ENCODE results near the gene NMUR1.
A peak's percentile ranks its signal among the peaks of the same experiment; 100 is the strongest.

The NMUR1 gene

DNA sequence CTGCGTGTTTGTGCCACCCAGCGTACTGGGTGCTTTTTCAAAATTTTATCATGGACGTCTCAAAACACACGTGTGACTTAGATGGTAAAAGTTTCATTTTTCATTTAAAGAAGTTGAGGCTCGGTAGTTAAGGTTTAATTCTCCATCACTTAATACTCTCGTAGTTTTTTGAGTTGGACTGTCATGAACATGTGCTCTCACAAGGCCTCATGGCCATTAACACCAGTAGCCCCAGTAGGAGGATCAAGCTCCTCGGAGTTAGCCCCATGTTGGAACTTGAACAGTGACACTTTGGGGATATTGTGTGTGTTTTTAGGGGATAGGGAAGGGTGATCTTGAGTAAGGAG, 15.3 kb downstream of the NMUR1 start:
- Histone ChIP-seq H3K4me1 (ENCODE audit: control insufficient read depth, insufficient read depth, low read length) (no peaks in the 10 kb centered on the region; the same call in 1 of the 2 replicates), H3K9me3 (ENCODE audit: control insufficient read depth, insufficient read depth, low read depth, low read length) (no peaks in the 10 kb centered on the region), H3K27ac (ENCODE audit: extremely low read depth, low read depth, low read length) (no peak overlapping the region; the same call in 1 of the 2 replicates), H3K4me3 (ENCODE audit: low read depth, low read length) (peak overlapping the region; percentile 51), H3K36me3 (ENCODE audit: control insufficient read depth in 2 of 2, insufficient read depth in 1 of 2, low read length in 2 of 2) (no peaks in the 10 kb centered on the region)
- ChIA-PET CTCF (interaction anchor here (0.6 to 1.1 kb wide), 5 partner anchors 13 to 86 kb away, joined by 3 to 4 read pairs (median 3); no protein-coding TSS in a partner anchor), POLR2A (interaction anchor here (2.0 kb wide), 1 partner anchor 51 kb away, joined by 27 read pairs; the partner anchor contains the start of gene NCL)
- no peak for TF ChIP-seq ZBTB20 (tag by site-specific recombination; IDR thresholded peaks at IDR 0.05)
- no peak for TF ChIP-seq ZNF426 (tag by site-specific recombination; IDR thresholded peaks at IDR 0.05)

- CTCF ChIA-PET, result interaction anchor here (0.7 to 1.1 kb wide), 5 partner anchors 14 to 161 kb away, joined by 3 to 4 read pairs (median 3); no protein-coding TSS in a partner anchor
- Histone ChIP-seq H3K9me3 (ENCODE audit: control insufficient read depth, insufficient read depth, low read depth, low read length) (no peaks in the 10 kb centered on the region), H3K27ac (ENCODE audit: extremely low read depth, low read depth, low read length) (peak overlapping the region; percentile 47; the same call in 1 of the 2 replicates), H3K4me1 (ENCODE audit: control insufficient read depth, insufficient read depth, low read length) (no peaks in the 10 kb centered on the region; the same call in 1 of the 2 replicates), H3K36me3 (ENCODE audit: control insufficient read depth in 2 of 2, insufficient read depth in 1 of 2, low read length in 2 of 2) (no peaks in the 10 kb centered on the region), H3K4me3 (ENCODE audit: low read depth, low read length) (peak overlapping the region; percentile 51)
- POLR2A ChIA-PET, result interaction anchor here (0.6 to 2.0 kb wide), 2 partner anchors 50 to 57 kb away, joined by 3 to 27 read pairs; partner anchors contain the start of gene NCL
- TF ChIP-seq ZNF660 (tag by site-specific recombination; IDR thresholded peaks at IDR 0.05), result peak; percentile 23; the same call in 1 of the 2 replicates
- TF ChIP-seq ZNF843 (tag by site-specific recombination; IDR thresholded peaks at IDR 0.05), result 0 out of 2 replicates have a peak, but pooled peaks have one; percentile 20
- TF ChIP-seq ZBTB48 (tag by site-specific recombination; IDR thresholded peaks at IDR 0.05), result peak; percentile 50; the same call in 1 of the 2 replicates
- peak; percentile 67; the same call in 1 of the 2 replicates for TF ChIP-seq ZNF335 (tag by site-specific recombination; conservative IDR thresholded peaks at IDR 0.05)
- peak; percentile 45; the same call in 1 of the 2 replicates for TF ChIP-seq ZIC2 (tag by site-specific recombination; IDR thresholded peaks at IDR 0.05)
- TF ChIP-seq, protein P1, sequence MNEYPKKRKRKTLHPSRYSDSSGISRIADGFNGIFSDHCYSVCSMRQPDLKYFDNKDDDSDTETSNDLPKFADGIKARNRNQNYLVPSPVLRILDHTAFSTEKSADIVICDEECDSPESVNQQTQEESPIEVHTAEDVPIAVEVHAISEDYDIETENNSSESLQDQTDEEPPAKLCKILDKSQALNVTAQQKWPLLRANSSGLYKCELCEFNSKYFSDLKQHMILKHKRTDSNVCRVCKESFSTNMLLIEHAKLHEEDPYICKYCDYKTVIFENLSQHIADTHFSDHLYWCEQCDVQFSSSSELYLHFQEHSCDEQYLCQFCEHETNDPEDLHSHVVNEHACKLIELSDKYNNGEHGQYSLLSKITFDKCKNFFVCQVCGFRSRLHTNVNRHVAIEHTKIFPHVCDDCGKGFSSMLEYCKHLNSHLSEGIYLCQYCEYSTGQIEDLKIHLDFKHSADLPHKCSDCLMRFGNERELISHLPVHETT (tag by site-specific recombination; IDR thresholded peaks at IDR 0.05), result no peak
- TF ChIP-seq ZNF629 (tag by site-specific recombination; IDR thresholded peaks at IDR 0.05), result peak; percentile 62
- no peak for TF ChIP-seq ZFP41 (tag by site-specific recombination; IDR thresholded peaks at IDR 0.05; ENCODE audit: borderline replicate concordance)
- TF ChIP-seq ZNF394 (tag by site-specific recombination; IDR thresholded peaks at IDR 0.05; ENCODE audit: borderline replicate concordance), result 0 out of 2 replicates have a peak, but pooled peaks have one; percentile 27
- no peak for TF ChIP-seq FEZF1 (tag by site-specific recombination; IDR thresholded peaks at IDR 0.05)
- peak; percentile 16; the same call in 1 of the 2 replicates for TF ChIP-seq ZBTB17 (tag by site-specific recombination; IDR thresholded peaks at IDR 0.05)
- no peak for TF ChIP-seq ZNF24 (tag by site-specific recombination; IDR thresholded peaks at IDR 0.05)
- TF ChIP-seq WT1 (tag by site-specific recombination; IDR thresholded peaks at IDR 0.05), result peak; percentile 11; the same call in 1 of the 2 replicates
- TF ChIP-seq, protein P2, sequence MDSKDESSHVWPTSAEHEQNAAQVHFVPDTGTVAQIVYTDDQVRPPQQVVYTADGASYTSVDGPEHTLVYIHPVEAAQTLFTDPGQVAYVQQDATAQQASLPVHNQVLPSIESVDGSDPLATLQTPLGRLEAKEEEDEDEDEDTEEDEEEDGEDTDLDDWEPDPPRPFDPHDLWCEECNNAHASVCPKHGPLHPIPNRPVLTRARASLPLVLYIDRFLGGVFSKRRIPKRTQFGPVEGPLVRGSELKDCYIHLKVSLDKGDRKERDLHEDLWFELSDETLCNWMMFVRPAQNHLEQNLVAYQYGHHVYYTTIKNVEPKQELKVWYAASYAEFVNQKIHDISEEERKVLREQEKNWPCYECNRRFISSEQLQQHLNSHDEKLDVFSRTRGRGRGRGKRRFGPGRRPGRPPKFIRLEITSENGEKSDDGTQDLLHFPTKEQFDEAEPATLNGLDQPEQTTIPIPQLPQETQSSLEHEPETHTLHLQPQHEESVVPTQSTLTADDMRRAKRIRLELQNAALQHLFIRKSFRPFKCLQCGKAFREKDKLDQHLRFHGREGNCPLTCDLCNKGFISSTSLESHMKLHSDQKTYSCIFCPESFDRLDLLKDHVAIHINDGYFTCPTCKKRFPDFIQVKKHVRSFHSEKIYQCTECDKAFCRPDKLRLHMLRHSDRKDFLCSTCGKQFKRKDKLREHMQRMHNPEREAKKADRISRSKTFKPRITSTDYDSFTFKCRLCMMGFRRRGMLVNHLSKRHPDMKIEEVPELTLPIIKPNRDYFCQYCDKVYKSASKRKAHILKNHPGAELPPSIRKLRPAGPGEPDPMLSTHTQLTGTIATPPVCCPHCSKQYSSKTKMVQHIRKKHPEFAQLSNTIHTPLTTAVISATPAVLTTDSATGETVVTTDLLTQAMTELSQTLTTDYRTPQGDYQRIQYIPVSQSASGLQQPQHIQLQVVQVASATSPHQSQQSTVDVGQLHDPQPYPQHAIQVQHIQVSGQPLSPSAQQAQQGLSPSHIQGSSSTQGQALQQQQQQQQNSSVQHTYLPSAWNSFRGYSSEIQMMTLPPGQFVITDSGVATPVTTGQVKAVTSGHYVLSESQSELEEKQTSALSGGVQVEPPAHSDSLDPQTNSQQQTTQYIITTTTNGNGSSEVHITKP (tag by site-specific recombination; IDR thresholded peaks at IDR 0.05), result 0 out of 2 replicates have a peak, but pooled peaks have one; percentile 16
- TF ChIP-seq KLF7 (tag by site-specific recombination; IDR thresholded peaks at IDR 0.05; ENCODE audit: borderline replicate concordance), result no peak
- no peak for TF ChIP-seq ZNF76 (tag by site-specific recombination; IDR thresholded peaks at IDR 0.05; ENCODE audit: borderline replicate concordance, low read depth)
- TF ChIP-seq HIC1 (tag by site-specific recombination; IDR thresholded peaks at IDR 0.05), result peak; percentile 90
- TF ChIP-seq ZNF501 (tag by site-specific recombination; IDR thresholded peaks at IDR 0.05), result peak; percentile 76; the same call in 1 of the 2 replicates
- peak; percentile 83 for TF ChIP-seq PBX3 (CRISPR knock-in tag; IDR thresholded peaks at IDR 0.05)
- no peak for TF ChIP-seq OVOL3 (tag by site-specific recombination; IDR thresholded peaks at IDR 0.05)
- no peak for TF ChIP-seq BCL11A (tag by site-specific recombination; IDR thresholded peaks at IDR 0.05; ENCODE audit: low read depth)
- peak; percentile 39; the same call in 1 of the 2 replicates for TF ChIP-seq KLF8 (tag by site-specific recombination; IDR thresholded peaks at IDR 0.05)
- TF ChIP-seq ZNF549 (tag by site-specific recombination; IDR thresholded peaks at IDR 0.05), result no peak
Observed at GRCh38 chr2:231514225-231514950, 15.9 kb downstream of the NMUR1 start.
